Fibroblast of the aortic adventitia (primary cell): ENCODE data around the gene LSM14A. TPM values are rescaled to one million over a fixed set of nuclear protein-coding genes. Genes with fewer than 3 reads are reported as not detected.
"Not testable (repeated sequence)": the region's sequence is repeated elsewhere in the genome, so short reads cannot be mapped to it uniquely, and the experiment has no call there.

Experiments
- DNase-seq: peaks from one replicate; pipeline ENCODE4 v3.0.0-alpha.2; 2010; ENCODE audit warnings: low read depth
- H3K4me3 ChIP-seq: 2 replicates; pipeline ENCODE4 v1.5.1; 2011; ENCODE audit warnings: low read depth, mild to moderate bottlenecking, control low read depth, low read length, moderate library complexity
- total RNA-seq: library from RNA; depleted of rRNA; stranded (reverse); fragments of >200 nt; gene quantifications from 2 replicates; pipeline ENCODE4 v1.2.3, GENCODE V29; 2012; ENCODE audit warnings: low replicate concordance
- TF ChIP-seq, protein P1 (sequence below): IDR thresholded peaks from 2 replicates; pipeline ENCODE4 v1.5.1; 2011; ENCODE audit warnings: mild to moderate bottlenecking, low read length, control low read depth, inconsistent platforms; ENCODE audit not compliant: insufficient read depth

LSM14A gene
- total RNA-seq, 1 donor: 55.5 TPM

DNA sequence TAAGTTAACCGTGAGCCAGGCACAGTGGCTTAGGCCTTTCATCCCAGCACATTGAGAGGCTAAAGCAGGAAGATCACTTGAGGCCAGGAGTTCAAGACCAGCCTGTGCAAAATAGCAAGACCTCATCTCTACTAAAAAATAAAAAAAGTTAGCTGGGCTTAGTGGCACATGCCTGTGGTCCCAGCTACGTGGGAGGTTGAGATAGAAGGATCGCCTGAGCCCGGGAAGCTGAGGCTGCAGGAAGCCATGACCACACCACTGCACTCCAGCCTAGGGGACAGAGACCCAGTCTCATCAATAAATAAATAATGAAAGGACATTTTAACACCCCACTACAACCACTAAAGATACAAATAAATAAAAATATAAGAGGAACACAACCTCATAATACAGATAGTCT, 21.6 kb downstream of the LSM14A start:
- DNase-seq: no peak
- no peak overlapping the region for H3K4me3 ChIP-seq
- TF ChIP-seq, protein P1, sequence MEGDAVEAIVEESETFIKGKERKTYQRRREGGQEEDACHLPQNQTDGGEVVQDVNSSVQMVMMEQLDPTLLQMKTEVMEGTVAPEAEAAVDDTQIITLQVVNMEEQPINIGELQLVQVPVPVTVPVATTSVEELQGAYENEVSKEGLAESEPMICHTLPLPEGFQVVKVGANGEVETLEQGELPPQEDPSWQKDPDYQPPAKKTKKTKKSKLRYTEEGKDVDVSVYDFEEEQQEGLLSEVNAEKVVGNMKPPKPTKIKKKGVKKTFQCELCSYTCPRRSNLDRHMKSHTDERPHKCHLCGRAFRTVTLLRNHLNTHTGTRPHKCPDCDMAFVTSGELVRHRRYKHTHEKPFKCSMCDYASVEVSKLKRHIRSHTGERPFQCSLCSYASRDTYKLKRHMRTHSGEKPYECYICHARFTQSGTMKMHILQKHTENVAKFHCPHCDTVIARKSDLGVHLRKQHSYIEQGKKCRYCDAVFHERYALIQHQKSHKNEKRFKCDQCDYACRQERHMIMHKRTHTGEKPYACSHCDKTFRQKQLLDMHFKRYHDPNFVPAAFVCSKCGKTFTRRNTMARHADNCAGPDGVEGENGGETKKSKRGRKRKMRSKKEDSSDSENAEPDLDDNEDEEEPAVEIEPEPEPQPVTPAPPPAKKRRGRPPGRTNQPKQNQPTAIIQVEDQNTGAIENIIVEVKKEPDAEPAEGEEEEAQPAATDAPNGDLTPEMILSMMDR: no peak

DNA sequence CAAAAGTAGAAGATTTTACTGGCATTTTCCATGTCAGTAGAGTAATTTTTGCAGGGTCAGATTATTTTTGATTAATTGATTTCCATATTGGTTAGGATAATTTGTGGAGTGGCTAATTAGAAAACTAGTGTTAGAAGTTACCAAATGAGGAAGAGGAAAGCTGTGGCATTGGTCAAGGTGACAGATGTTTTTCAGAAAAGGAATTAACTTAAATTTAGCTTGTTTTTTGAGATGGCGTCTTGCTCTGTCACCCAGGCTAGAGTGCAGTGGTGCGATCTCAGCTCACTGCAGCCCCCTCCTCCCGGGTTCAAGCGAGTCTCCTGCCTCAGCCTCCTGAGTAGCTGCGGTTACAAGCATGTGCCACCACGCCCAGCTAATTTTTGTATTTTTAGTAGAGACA, 28.8 kb downstream of the LSM14A start:
- TF ChIP-seq, protein P1: no peak
- no peak for DNase-seq

DNA sequence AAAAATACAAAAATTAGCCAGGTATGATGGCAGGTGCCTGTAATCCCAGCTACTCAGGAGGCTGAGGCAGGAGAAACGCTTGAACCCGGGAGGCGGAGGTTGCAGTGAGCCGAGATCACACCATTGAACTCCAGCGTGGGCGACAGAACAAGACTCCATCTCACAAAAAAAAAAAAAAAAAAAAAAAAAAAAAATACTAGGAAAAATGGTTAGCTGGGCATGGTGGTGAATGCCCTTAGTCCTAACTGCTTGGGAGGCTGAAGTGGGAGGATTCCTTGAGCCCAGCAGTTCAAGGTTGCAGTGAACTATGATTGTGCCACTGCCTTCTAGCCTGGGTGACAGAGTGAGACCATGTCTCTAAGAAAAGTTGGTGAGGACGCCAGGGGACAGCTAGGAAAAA, 33.0 kb downstream of the LSM14A start:
- DNase-seq, H3K4me3 ChIP-seq: not testable (repeated sequence)

More for the DNA sequence above, 28.8 kb downstream of the LSM14A start:
- no peak overlapping the region for H3K4me3 ChIP-seq

DNA sequence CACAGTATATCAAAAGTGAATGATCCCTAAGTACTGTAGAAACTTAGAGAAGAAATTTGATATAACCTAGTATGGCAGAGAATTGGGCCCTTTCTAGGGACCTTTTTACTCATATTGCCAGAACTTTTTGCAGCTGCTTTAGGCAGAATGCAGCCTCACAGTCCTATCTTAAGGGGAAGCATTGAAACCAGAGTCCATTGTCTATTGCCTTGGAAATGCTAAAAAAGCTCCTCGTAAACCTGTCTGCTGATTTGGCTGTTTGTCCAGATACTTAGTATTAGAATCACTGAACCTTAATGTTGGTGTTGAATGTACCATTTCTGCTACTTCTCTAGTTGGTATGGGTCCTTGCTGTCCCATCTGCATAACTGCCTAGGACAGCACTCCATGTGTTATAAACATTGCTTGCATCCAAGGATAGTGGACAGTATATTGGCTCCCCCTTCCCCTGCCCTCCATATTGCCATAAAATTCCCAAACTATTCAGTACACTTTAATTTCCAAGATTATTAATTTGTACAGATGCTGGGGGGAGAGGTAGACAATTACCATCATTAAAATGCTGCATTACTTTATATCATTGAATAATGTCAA, 36.1 kb downstream of the LSM14A start:
- DNase-seq: no peak
- TF ChIP-seq, protein P1: no peak
- H3K4me3 ChIP-seq: no peak overlapping the region

DNA sequence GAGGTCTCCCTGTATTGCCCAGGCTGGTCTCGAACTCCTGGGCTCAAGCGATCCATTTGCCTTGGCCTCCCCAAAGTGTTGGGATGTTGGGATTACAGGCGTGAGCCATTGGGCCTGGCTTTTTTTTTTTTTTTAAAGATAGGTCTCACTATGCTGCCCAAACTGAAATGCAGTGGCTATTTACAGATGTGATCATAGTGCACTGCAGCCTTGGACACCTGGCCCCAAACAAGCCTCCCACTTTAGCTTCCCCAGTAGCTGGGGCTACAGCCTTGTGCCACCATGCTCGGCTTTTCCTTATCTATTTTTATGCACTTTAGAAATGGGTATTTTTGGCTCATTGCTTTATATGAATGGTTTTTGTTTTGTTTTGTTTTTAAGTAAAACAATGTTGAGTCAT, 37.4 kb downstream of the LSM14A start:
- H3K4me3 ChIP-seq: no peak overlapping the region
- TF ChIP-seq, protein P1: no peak
- no peak for DNase-seq

DNA sequence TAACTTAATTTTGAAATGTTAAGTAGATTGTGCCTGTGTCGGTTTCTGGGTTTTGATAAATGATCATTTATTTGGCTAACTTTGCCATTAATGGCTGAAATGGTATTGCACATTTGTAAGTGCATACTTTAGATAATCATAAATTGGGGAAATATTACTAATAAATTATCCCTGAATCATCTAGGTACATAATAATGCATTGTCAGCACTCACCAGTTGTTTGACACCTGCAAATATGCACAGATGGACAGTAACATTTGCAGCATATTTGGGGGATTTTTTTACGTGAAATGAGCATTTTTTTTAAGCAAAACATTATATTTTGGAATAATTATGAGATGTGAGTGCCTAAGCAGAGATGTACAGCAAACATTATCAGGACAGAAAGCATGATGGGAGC, 41.0 kb downstream of the LSM14A start:
- no peak overlapping the region for H3K4me3 ChIP-seq
- TF ChIP-seq, protein P1: no peak
- no peak for DNase-seq

DNA sequence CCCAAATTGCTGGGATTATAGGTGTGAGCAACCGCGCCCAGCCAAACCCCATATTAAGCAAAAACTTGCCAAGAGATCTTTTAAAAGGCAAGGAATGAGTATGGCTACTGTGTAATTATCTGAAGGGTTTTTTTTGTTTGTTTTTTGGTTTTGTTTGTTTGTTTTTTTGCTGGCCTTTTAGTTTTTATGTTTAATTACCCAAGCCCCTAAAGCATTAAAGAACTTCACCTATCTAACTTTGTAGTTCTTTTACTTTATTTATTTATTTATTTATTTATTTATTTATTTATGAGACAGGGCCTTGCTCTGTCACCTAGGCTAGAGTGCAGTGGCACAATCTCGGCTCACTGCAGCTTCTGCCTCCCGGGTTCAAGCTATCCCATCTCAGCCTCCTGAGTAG, 41.7 kb downstream of the LSM14A start:
- TF ChIP-seq, protein P1: no peak
- no peak overlapping the region for H3K4me3 ChIP-seq
- DNase-seq: no peak
